OCI-LY7 (cell line): ENCODE data around the gene ZWINT. TPM values are rescaled to one million over a fixed set of nuclear protein-coding genes. Genes with fewer than 3 reads are reported as not detected.

ENCODE experiments used
- BruUV-seq: library from RNA; stranded (reverse); fragments of 400-500 nt; replicated peaks from 2 replicates; lab custom pipeline; 2021; lab: Mats Ljungman, UMichigan
- CTCF ChIA-PET: fragments of 300-600 bp; sonication (Branson Sonifier 250); formaldehyde crosslinking; loops from one replicate; lab custom pipeline; 2022; ENCODE audit warnings: antibody characterized with exemption; ENCODE audit not compliant: unreplicated experiment; lab: Charles Lee
- POLR2A ChIA-PET: fragments of 300-600 bp; sonication (Branson Sonifier 250); formaldehyde crosslinking; loops from one replicate; lab custom pipeline; 2022; ENCODE audit warnings: antibody characterized with exemption; lab: Charles Lee
- DNase-seq: peaks from one replicate; pipeline ENCODE4 v3.0.0-alpha.2; 2015; ENCODE audit warnings: low spot score
- H2AFZ ChIP-seq: fragments of 200-600 bp; sonication (generic), shearing (Covaris generic); 2 replicates; pipeline ENCODE4 v1.6.1; 2014; ENCODE audit warnings: mild to moderate bottlenecking, antibody characterized with exemption, low read length, moderate library complexity
- H3K27ac ChIP-seq: fragments of 200-600 bp; sonication (generic); 2 replicates; pipeline ENCODE4 v1.5.1; 2014; ENCODE audit warnings: mixed run types, low read depth, mild to moderate bottlenecking, moderate library complexity, low read length, inconsistent platforms; ENCODE audit not compliant: poor library complexity, severe bottlenecking
- H3K36me3 ChIP-seq: fragments of 200-600 bp; sonication (generic); 2 replicates; pipeline ENCODE4 v1.6.1; 2014; ENCODE audit warnings: mild to moderate bottlenecking, antibody characterized with exemption, low read length, moderate library complexity, mixed read lengths; ENCODE audit not compliant: insufficient read depth
- H3K4me1 ChIP-seq: fragments of 200-600 bp; sonication (generic); 2 replicates; pipeline ENCODE4 v1.5.1; 2014; ENCODE audit warnings: mild to moderate bottlenecking, low read length; ENCODE audit not compliant: insufficient read depth, poor library complexity, severe bottlenecking
- H3K4me2 ChIP-seq: fragments of 200-600 bp; sonication (generic); 2 replicates; pipeline ENCODE4 v1.6.1; 2014; ENCODE audit warnings: mild to moderate bottlenecking, low read length
- H3K4me3 ChIP-seq: fragments of 200-600 bp; sonication (generic); 2 replicates; pipeline ENCODE4 v1.5.1; 2014; ENCODE audit warnings: mild to moderate bottlenecking, low read depth, low read length; ENCODE audit not compliant: poor library complexity, severe bottlenecking
- H3K79me2 ChIP-seq: fragments of 200-600 bp; sonication (generic); 2 replicates; pipeline ENCODE4 v1.6.1; 2016; ENCODE audit warnings: low read depth, mild to moderate bottlenecking, low read length, moderate library complexity, mixed read lengths; ENCODE audit not compliant: insufficient read depth
- H3K9me2 ChIP-seq: fragments of 200-600 bp; sonication (generic); 2 replicates; pipeline ENCODE4 v1.6.1; 2016; ENCODE audit warnings: mild to moderate bottlenecking, low read length, mixed read lengths; ENCODE audit not compliant: insufficient read depth
- H3K9me3 ChIP-seq: fragments of 200-600 bp; sonication (generic); 2 replicates; pipeline ENCODE4 v1.6.1; 2014; ENCODE audit warnings: mild to moderate bottlenecking, mixed run types, low read length, mixed read lengths
- H4K20me1 ChIP-seq: fragments of 200-600 bp; sonication (generic); 2 replicates; pipeline ENCODE4 v1.6.1; 2014; ENCODE audit warnings: mild to moderate bottlenecking, antibody characterized with exemption, low read length, moderate library complexity, mixed read lengths; ENCODE audit not compliant: insufficient read depth
- EZH2phosphoT487 ChIP-seq: fragments of 200-600 bp; sonication (generic); IDR thresholded peaks from 2 replicates; pipeline ENCODE4 v1.6.1; 2018; ENCODE audit warnings: low read depth, borderline replicate concordance, mild to moderate bottlenecking, mixed run types, antibody characterized with exemption, low read length, moderate library complexity, mixed read lengths
- intact Hi-C: fragments of 100-400 bp; cut with micrococcal nuclease; formaldehyde crosslinking; loops from one replicate; pipeline ENCODE4 v1.10.0; 2022; ENCODE audit not compliant: unreplicated experiment
- total RNA-seq, 2 experiments: library from RNA; depleted of rRNA in 1 of 2; stranded (reverse); fragments of >200 nt in 1 of 2; shearing (Covaris generic) in 1 of 2; gene quantifications; 2 replicates each; pipeline ENCODE4 v1.2.3, GENCODE V29; 2014 to 2022
- TF ChIP-seq, protein P1 (sequence below): fragments of 200-600 bp; sonication (generic); conservative IDR thresholded peaks from 2 replicates; pipeline ENCODE4 v1.5.1; 2014; ENCODE audit warnings: mild to moderate bottlenecking, antibody characterized with exemption, low read length, moderate library complexity, mixed read lengths

ZWINT gene
- total RNA-seq, 2 experiments from 2014 or later, result 115 to 220 TPM

DNA sequence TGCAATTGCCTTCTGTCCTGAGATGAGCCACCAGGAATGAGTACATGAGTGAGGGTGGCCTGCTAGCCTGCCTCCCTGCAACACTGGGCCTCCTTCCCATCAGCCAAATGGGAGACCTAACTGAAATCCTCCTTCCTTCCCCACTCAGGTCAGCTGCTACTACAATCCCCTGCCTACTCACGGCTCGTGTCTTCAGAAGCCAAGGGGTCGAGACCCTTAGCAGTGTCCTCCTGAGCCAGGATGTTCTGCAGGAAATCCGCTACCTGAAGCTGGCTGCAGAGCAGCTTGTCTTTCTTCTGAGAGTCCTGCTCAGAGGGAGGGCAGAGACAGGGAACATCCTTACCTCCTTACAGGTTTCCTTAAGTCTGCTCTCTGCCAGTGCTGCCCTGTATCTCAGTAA, 1.2 kb downstream of the ZWINT start:
- H2AFZ ChIP-seq, result no peak overlapping the region
- peaks cover 72% of the 10 kb centered on the region for H3K36me3 ChIP-seq
- POLR2A ChIA-PET, result interaction anchor here (1.2 to 3.9 kb wide), 3 partner anchors 10 to 385 kb away, joined by 3 to 26 read pairs (median 21); no protein-coding TSS in a partner anchor
- peak overlapping the region; percentile 96 for H3K4me3 ChIP-seq
- H3K9me2 ChIP-seq, result no peaks in the 10 kb centered on the region
- CTCF ChIA-PET, result no interaction called here
- peak overlapping the region; percentile 88 for H3K4me2 ChIP-seq
- BruUV-seq, result no TSS peak
- peaks cover 39% of the 10 kb centered on the region for H3K4me1 ChIP-seq
- H3K79me2 ChIP-seq, result peaks cover 64% of the 10 kb centered on the region
- intact Hi-C loops, result loop anchor here (5.0 kb wide), 1 partner anchor 272 kb away; no protein-coding TSS in a partner anchor
- peak overlapping the region; percentile 59 for H3K27ac ChIP-seq
- H3K9me3 ChIP-seq, result peaks cover 4% of the 10 kb centered on the region; the same call in 1 of the 2 replicates
- peak; percentile 6 for DNase-seq
- H4K20me1 ChIP-seq, result no peaks in the 10 kb centered on the region
- TF ChIP-seq, protein P1, sequence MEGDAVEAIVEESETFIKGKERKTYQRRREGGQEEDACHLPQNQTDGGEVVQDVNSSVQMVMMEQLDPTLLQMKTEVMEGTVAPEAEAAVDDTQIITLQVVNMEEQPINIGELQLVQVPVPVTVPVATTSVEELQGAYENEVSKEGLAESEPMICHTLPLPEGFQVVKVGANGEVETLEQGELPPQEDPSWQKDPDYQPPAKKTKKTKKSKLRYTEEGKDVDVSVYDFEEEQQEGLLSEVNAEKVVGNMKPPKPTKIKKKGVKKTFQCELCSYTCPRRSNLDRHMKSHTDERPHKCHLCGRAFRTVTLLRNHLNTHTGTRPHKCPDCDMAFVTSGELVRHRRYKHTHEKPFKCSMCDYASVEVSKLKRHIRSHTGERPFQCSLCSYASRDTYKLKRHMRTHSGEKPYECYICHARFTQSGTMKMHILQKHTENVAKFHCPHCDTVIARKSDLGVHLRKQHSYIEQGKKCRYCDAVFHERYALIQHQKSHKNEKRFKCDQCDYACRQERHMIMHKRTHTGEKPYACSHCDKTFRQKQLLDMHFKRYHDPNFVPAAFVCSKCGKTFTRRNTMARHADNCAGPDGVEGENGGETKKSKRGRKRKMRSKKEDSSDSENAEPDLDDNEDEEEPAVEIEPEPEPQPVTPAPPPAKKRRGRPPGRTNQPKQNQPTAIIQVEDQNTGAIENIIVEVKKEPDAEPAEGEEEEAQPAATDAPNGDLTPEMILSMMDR, result no peak
- TF ChIP-seq EZH2phosphoT487, result no peak

DNA sequence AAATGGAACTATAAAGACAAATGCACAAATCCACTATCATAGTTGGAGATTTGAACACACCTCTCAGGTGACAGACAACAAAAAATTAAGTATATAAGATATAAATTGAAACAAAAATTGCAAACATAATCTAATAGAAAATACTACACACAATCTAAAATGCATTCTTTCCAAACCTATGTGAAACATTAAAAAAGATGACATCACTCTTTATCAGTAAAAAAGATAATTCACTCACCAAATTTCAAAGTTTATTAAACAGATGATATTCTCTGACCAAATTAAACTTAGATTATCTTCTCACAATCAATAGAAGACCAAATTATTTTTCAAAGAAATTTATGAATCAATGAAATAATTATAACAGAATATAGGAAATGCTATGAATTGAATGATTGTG, 4.0 kb downstream of the ZWINT start:
- peaks cover 80% of the 10 kb centered on the region for H3K36me3 ChIP-seq
- H3K9me2 ChIP-seq, result no peaks in the 10 kb centered on the region
- no peak overlapping the region for H2AFZ ChIP-seq
- CTCF ChIA-PET, result no interaction called here
- H4K20me1 ChIP-seq, result no peaks in the 10 kb centered on the region
- BruUV-seq, result no TSS peak
- 0 out of 2 replicates have a peak overlapping the region, but pooled peaks have one; percentile 88 for H3K4me2 ChIP-seq
- intact Hi-C loops, result no loop called here
- no peak overlapping the region for H3K27ac ChIP-seq
- peaks cover 28% of the 10 kb centered on the region for H3K4me1 ChIP-seq
- DNase-seq, result no peak
- peaks cover 55% of the 10 kb centered on the region for H3K79me2 ChIP-seq
- TF ChIP-seq, protein P1, result no peak
- no peak for TF ChIP-seq EZH2phosphoT487
- H3K9me3 ChIP-seq, result no peaks in the 10 kb centered on the region
- POLR2A ChIA-PET, result interaction anchor here (0.5 to 1.1 kb wide), 3 partner anchors 8 to 22 kb away, joined by 3 read pairs; no protein-coding TSS in a partner anchor
- no peak overlapping the region for H3K4me3 ChIP-seq

DNA sequence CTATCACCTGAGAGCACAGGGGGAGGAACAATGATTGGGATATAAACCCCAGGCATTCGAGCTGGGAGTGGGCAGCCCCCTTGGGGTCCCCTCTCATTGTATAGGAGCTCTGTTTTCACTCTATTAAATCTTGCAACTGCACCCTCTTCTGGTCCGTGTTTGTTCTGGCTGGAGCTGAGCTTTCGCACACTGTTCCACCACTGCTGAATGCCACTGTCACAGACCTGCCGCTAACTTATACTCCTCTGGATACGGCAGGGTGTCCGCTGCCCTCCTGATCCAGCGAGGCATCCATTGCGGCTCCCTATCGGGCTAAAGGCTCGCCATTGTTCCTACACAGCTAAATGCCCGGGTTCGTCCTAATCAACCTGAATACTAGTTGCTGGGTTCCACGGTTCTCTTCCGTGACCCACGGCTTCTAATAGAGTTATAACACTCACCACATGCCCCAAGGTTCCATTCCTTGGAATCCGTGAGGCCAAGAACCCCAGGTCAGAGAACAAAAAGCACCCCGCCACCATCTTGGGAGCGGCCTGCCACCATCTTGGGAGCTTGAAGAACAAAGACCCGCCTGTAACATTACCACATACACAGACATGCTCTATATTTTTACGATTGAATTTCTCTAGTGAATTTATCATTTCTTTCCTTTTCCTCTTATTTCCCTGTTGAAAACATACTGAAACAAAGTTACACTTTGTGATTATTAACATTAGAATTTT, 9.0 kb downstream of the ZWINT start:
- ChIA-PET POLR2A (interaction anchor here (0.5 to 3.6 kb wide), 5 partner anchors 9 to 590 kb away, joined by 3 to 26 read pairs (median 5); partner anchors contain the start of gene ZWINT), CTCF (no interaction called here)
- Histone ChIP-seq H3K9me2 (no peaks in the 10 kb centered on the region; the same call in 1 of the 2 replicates), H3K9me3 (no peaks in the 10 kb centered on the region), H2AFZ (no peak overlapping the region), H4K20me1 (no peaks in the 10 kb centered on the region), H3K27ac (no peak overlapping the region), H3K79me2 (peaks cover 16% of the 10 kb centered on the region; the same call in 1 of the 2 replicates), H3K4me1 (peaks cover 4% of the 10 kb centered on the region), H3K4me3 (no peak overlapping the region), H3K4me2 (no peak overlapping the region), H3K36me3 (peaks cover 43% of the 10 kb centered on the region)
- intact Hi-C loops, result no loop called here
- TF ChIP-seq, protein P1, result 0 out of 2 replicates have a peak, but pooled peaks have one; percentile 15
- TF ChIP-seq EZH2phosphoT487, result no peak
- BruUV-seq, result no TSS peak
- no peak for DNase-seq
